Neural cell (in vitro differentiated cells): ENCODE results near the gene PHLPP2.
A peak's percentile ranks its signal among the peaks of the same experiment; 100 is the strongest.

Experiments used
- POLR2AphosphoS5 ChIP-seq: IDR thresholded peaks from 2 replicates; pipeline ENCODE4 v1.6.1; 2012
- RAD21 ChIP-seq: fragments of 450-650 bp; conservative IDR thresholded peaks from 2 replicates; pipeline ENCODE4 v1.6.1; 2014; ENCODE audit warnings: antibody characterized with exemption, mild to moderate bottlenecking, moderate library complexity
- TF ChIP-seq, protein P1 (sequence below): fragments of 450-650 bp; IDR thresholded peaks from 2 replicates; pipeline ENCODE4 v1.5.1; 2014; ENCODE audit warnings: antibody characterized with exemption, mild to moderate bottlenecking, moderate library complexity; ENCODE audit not compliant: poor library complexity, severe bottlenecking

DNA sequence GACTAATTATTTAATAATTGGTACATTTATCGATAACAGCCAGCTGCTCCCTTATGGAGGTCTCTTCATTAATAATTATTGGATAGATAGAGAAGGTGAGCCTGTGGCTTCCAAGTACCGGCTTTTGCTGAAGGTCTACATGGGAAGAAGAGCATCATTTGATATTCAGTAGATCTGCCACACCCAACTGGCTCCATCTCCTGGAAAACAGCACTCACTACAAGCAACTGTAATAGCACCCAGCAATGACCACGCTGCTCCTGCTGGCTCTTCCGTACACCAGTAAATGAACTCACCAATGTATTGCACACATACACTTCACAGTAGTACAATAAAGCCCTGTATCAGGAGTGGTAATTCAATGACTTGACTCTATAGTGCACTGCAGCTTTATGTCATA, 79.1 kb downstream of the PHLPP2 start:
- TF ChIP-seq POLR2AphosphoS5 (no peak), RAD21 (no peak)
- TF ChIP-seq, protein P1, sequence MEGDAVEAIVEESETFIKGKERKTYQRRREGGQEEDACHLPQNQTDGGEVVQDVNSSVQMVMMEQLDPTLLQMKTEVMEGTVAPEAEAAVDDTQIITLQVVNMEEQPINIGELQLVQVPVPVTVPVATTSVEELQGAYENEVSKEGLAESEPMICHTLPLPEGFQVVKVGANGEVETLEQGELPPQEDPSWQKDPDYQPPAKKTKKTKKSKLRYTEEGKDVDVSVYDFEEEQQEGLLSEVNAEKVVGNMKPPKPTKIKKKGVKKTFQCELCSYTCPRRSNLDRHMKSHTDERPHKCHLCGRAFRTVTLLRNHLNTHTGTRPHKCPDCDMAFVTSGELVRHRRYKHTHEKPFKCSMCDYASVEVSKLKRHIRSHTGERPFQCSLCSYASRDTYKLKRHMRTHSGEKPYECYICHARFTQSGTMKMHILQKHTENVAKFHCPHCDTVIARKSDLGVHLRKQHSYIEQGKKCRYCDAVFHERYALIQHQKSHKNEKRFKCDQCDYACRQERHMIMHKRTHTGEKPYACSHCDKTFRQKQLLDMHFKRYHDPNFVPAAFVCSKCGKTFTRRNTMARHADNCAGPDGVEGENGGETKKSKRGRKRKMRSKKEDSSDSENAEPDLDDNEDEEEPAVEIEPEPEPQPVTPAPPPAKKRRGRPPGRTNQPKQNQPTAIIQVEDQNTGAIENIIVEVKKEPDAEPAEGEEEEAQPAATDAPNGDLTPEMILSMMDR = peak; percentile 49
